Erythroblast (primary cell): ENCODE data around the gene BAIAP3.

ENCODE experiments used
- GATA1 ChIP-seq: IDR thresholded peaks from 2 replicates; pipeline ENCODE4 v1.6.1; 2011; ENCODE audit warnings: low read depth, mild to moderate bottlenecking, control low read depth, low read length, moderate library complexity
- POLR2A ChIP-seq: IDR thresholded peaks from 2 replicates; pipeline ENCODE4 v1.6.1; 2011; ENCODE audit warnings: mild to moderate bottlenecking, low read length

DNA sequence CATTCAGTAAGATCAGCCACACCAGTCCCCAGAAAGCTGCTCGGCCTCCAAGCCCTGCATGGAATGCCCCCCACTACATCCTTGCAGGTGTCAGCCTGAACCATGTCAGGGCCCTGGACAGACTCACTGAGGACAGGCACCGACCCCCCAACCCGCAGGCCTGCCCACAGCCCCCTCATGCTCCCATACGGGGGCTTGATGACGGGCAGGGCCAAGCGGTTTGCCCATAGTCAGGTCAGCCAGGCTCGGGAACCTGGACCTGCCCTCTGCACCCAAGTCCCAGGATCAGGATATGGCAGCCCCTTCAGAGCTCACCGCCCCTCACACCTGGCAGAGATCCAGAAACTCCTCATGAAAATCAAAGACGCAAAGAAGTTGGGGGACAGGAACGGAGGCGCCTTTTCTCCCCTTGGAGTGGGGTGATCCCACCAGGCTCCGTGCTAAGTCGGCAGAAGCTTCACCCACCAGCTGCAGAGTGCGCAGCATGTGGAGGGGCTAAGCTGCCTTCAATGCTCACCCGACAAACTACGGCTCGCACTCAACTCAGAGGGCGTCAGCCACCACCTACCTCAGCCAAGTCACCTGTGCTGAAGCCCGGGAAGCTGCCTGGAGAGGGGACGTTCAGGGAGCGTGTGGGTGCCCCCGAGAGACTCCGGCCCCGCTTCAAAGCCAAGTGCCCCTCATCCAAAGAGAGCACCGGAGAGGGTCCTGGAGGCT is 44.8 kb downstream of the BAIAP3 start:
- TF ChIP-seq POLR2A = no peak
- no peak for TF ChIP-seq GATA1
